Stimulated activated CD8-positive, alpha-beta memory T cell treated with anti-CD3 and anti-CD28 coated beads, Interleukin-7, amount 100 ng/mL, for 48 hours (primary cell): ENCODE data around the gene DTX3L.

Source experiments
- DNase-seq, 2 donors: peaks; one replicate each; pipeline ENCODE4 v3.0.0-alpha.2; 2020; ENCODE audit warnings: low read depth in 1 of 2; ENCODE audit errors: extremely low read depth in 1 of 2

The DTX3L gene

GRCh38 chr3:122564155-122564912 is at the start of gene DTX3L, which contains the start of gene PARP9:
DTX3L (plus strand) TSS chr3:122564338; CDS start chr3:122564427, 89 bp downstream.
PARP9 (minus strand) TSS chr3:122564300; CDS start chr3:122559620, 4,680 bp downstream.
- peak; percentile 54 to 62 for DNase-seq

GRCh38 chr3:122515020-122515468 is 49.1 kb upstream of the DTX3L start:
- no peak for DNase-seq

GRCh38 chr3:122515870-122516269 is 48.3 kb upstream of the DTX3L start:
- DNase-seq = no peak

DNA sequence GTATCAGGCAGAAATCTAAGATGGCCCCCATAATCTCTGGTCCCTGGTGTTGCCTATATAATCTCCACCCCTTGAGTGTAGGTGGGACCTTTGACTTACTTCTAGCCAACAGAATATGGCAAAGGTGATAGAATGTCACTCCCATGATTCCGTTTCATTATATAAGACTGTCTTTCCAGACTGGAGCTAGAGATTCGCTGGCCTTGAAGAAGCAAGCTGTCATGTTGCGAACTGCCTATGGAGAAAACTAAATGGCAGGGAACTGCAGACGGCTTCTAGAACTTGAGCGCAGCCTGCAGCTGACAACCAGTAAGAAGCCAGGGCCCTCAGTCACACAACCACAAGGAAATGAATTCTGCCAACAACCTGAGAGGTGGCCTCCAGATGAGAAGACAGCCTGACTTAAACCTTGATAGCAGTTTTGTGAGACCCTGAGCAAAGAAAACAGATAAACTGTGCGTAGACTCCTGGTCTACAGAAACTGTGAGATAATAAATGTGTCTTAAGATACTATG is 47.2 kb upstream of the DTX3L start:
- DNase-seq = no peak

GRCh38 chr3:122519693-122520092 is 44.4 kb upstream of the DTX3L start:
- DNase-seq = no peak

GRCh38 chr3:122520861-122521260 is 43.3 kb upstream of the DTX3L start:
- DNase-seq = no peak

DNA sequence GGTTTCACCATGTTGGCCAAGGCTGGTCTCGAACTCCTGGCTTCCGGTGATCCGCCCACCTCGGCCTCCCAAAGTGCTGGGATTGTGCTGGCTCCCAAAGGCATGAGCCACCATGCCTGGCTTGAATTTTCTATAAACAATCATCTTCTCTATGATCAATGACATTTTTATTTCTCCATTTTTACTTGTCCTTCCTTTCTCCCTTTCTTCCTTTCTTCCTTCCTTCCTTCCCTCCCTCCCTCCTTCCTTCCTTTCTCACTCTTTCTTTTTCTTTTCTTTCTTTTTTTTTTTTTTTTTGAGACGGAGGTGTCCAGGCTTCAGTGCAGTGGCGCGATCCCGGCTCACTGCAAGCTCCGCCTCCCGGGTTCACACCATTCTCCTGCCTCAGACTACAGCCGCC is 40.8 kb upstream of the DTX3L start:
- DNase-seq = no peak

- no peak for DNase-seq
These were observed 34.0 kb upstream of the DTX3L start for GRCh38 chr3:122530164-122530563.

- no peak for DNase-seq
These were observed 30.7 kb upstream of the DTX3L start for GRCh38 chr3:122533480-122533879.

GRCh38 chr3:122533931-122534334 is 30.2 kb upstream of the DTX3L start:
- DNase-seq = peak in 1 of 2 donors; percentile 38

DNA sequence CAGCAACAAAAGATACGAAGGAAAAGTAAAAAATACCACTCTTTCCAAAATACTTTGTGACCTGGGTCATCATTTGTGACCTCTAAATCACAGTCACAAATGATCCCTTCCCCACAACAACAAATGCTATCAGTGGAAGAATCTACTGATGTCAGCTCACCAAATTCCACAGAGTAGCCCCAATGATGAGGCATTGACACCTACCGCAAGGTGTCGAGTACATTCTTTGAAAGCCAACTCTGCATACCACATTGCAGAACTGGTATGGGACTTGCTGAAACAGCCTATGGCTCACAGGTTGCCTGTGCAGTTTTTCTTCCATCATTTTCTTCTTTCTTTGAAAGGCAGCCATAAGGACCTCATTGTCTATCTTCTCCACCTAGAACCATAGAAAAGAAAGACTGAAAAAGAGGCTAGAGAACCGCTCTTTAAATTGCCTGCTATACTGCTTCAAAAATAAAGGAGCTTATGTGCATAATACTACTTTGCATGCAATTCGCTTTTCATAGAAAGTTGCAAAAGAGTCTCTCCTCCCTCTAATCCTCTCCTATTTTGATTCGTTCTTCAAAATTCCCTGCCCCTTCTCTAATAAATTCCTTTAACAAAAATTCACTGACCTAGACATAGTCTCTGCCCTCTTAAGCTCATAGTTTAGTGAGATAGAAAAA is 28.0 kb upstream of the DTX3L start:
- DNase-seq = no peak

GRCh38 chr3:122536632-122537001 is 27.5 kb upstream of the DTX3L start:
- no peak for DNase-seq

- no peak for DNase-seq
These were observed 25.1 kb upstream of the DTX3L start for GRCh38 chr3:122538956-122539490.

DNA sequence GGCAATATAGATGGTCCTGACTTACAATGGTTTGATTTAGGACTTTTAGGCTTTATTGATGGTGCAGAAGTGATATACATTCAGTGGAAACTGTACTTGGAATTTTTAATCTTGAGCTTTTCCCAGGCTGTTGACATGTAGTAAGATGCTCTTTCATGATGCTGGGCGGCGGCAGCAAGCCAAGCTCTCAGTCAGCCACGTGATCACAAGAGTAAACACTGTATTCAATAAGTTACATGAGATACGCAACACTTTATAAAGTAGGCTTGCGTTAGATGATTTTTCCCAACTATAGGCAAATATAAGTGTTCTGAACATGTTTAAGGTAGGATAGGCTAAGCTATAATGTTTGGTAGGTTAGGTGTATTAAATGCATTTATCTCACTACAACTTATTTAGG is 18.0 kb upstream of the DTX3L start:
- DNase-seq = no peak

GRCh38 chr3:122548076-122548475 is 16.1 kb upstream of the DTX3L start:
- DNase-seq = no peak

GRCh38 chr3:122548619-122549018 is 15.5 kb upstream of the DTX3L start:
- no peak for DNase-seq

DNA sequence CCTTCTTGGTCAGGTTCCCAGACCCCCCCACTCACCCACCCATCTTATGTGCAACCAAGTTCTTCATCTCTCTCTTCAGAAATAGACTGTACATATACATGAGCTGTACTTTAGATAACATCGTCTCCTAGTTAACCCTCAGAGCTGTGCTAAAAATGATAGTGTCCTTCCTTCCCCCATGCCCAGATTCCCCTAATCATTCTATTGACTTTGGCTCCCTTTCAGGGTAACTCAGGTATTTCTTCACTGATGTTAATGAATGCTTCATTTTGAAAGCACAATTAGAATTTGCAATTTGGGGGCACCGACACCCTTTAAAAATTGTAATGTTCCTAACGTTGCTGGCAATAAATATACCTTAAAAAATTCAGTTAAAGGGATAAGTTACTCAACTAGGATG is 11.0 kb upstream of the DTX3L start:
- no peak for DNase-seq

DNA sequence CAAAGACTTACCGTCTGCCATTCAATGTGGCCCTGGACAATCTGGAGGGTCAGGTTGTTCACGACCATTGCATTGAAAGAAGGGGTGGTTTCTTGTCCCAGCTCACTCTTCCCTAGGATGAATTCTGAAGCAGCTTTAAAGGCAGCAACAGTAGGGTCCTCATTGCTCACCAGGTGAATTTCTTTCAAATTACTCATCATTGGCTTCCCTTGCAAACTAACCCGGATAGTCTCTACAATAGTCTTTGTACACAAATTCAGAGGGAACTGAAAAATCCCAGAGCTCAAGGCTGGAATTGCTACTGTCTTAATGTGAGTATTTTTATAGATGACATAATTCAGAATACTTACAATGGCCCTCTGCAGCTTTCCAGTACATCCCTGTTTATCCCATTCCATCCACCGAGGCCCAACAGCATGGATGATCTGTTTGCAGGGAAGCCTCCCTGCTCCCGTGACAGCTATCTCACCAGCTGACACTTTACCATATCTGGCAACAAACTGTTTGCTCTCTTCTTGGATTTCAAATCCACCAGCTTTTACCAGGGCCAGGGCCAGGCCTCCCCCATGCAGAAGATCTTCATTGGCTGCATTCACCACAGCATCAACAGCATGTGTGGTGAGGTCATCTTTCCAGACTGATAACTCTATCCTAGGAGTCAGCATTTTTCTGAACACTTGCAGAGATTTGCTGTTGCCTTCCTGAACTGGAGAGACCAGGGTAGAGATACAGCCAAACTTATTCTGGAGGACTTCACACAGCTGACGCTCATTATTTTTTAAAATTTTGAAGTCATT is 8.7 kb upstream of the DTX3L start:
- DNase-seq = no peak

GRCh38 chr3:122557356-122557755 is 6.8 kb upstream of the DTX3L start:
- no peak for DNase-seq

GRCh38 chr3:122558605-122559004 is 5.5 kb upstream of the DTX3L start:
- no peak for DNase-seq

GRCh38 chr3:122559906-122560305 is 4.2 kb upstream of the DTX3L start:
- DNase-seq = no peak
